Lower leg skin (tissue), 3 donors: ENCODE results near the gene PLXNC1.

ENCODE experiments used
- POLR2A ChIP-seq, 2 donors: fragments of 450-650 bp; IDR thresholded peaks; one replicate each; pipeline ENCODE4 v1.6.1; 2016 to 2017; ENCODE audit warnings: antibody characterized with exemption in 2 of 2, mild to moderate bottlenecking in 1 of 2, moderate library complexity in 1 of 2
- TF ChIP-seq, protein P1 (sequence below), 3 donors: fragments of 450-650 bp; IDR thresholded peaks; one replicate each; pipeline ENCODE4 v1.5.1; 2016; ENCODE audit warnings: antibody characterized with exemption in 3 of 3, mild to moderate bottlenecking in 3 of 3, moderate library complexity in 2 of 3

DNA sequence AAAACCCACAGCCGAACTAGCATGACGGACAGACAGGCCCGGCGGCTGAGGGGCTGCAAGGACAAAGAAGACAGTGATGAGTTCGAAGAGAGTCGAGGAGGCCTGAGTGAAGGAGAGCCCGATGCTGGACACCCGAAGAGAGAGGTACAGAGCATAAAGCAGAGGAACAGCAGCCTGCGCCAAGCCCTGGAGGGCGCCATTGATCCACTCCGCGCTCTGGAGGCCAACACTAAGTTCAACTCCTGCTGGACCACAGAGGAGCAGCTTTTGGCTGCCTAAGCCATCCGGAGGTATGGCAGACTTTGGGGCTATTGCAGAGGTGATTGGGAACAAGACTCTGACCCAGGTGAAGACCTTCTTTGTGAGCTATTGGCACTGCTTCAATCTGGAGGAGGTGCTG is 7.8 kb upstream of the PLXNC1 start:
- TF ChIP-seq, protein P1, sequence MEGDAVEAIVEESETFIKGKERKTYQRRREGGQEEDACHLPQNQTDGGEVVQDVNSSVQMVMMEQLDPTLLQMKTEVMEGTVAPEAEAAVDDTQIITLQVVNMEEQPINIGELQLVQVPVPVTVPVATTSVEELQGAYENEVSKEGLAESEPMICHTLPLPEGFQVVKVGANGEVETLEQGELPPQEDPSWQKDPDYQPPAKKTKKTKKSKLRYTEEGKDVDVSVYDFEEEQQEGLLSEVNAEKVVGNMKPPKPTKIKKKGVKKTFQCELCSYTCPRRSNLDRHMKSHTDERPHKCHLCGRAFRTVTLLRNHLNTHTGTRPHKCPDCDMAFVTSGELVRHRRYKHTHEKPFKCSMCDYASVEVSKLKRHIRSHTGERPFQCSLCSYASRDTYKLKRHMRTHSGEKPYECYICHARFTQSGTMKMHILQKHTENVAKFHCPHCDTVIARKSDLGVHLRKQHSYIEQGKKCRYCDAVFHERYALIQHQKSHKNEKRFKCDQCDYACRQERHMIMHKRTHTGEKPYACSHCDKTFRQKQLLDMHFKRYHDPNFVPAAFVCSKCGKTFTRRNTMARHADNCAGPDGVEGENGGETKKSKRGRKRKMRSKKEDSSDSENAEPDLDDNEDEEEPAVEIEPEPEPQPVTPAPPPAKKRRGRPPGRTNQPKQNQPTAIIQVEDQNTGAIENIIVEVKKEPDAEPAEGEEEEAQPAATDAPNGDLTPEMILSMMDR (IDR thresholded peaks at IDR 0.05) = no peak
- no peak for TF ChIP-seq POLR2A (IDR thresholded peaks at IDR 0.05)
